Liver (tissue), 9 donors: Measurements from ENCODE around the gene ZNF296. TPM values are rescaled to one million over a fixed set of nuclear protein-coding genes. Genes with fewer than 3 reads are reported as not detected.

Source experiments
- DNase-seq: peaks from one replicate; pipeline ENCODE4 v3.0.0-alpha.2; 2017; ENCODE audit warnings: low spot score
- H3K27ac ChIP-seq, 2 donors: one replicate each; pipeline ENCODE4 v1.7.0; 2013; ENCODE audit warnings: inconsistent platforms in 2 of 2, low read length in 2 of 2, control low read depth in 1 of 2, low read depth in 1 of 2, mild to moderate bottlenecking in 1 of 2
- H3K27me3 ChIP-seq, 4 donors: one replicate each; pipeline versions ENCODE4 v1.6.1 to v1.7.0; 2013; ENCODE audit warnings: low read length in 3 of 4, inconsistent platforms in 1 of 4, mild to moderate bottlenecking in 1 of 4, moderate library complexity in 1 of 4; ENCODE audit not compliant: control insufficient read depth in 4 of 4, insufficient read depth in 4 of 4
- H3K36me3 ChIP-seq, 4 donors: one replicate each; pipeline versions ENCODE4 v1.6.1 to v1.7.0; 2013; ENCODE audit warnings: low read length in 3 of 4, mild to moderate bottlenecking in 3 of 4, low read depth in 1 of 4, moderate library complexity in 1 of 4; ENCODE audit not compliant: control insufficient read depth in 4 of 4, insufficient read depth in 3 of 4
- H3K4me1 ChIP-seq, 4 donors: one replicate each; pipeline versions ENCODE4 v1.6.1 to v1.7.0; 2013; ENCODE audit warnings: low read length in 3 of 4, mild to moderate bottlenecking in 3 of 4, moderate library complexity in 1 of 4; ENCODE audit not compliant: control insufficient read depth in 4 of 4, insufficient read depth in 4 of 4
- H3K4me3 ChIP-seq, 3 donors: one replicate each; pipeline versions ENCODE4 v1.6.1 to v1.7.0; 2013; ENCODE audit warnings: low read length in 3 of 3, control low read depth in 1 of 3, low read depth in 1 of 3, mild to moderate bottlenecking in 1 of 3
- H3K9ac ChIP-seq, 2 donors: one replicate each; pipeline ENCODE4 v1.7.0; 2013; ENCODE audit warnings: low read length in 2 of 2, mild to moderate bottlenecking in 2 of 2, moderate library complexity in 2 of 2, control low read depth in 1 of 2, low read depth in 1 of 2
- H3K9me3 ChIP-seq, 4 donors: one replicate each; pipeline versions ENCODE4 v1.6.1 to v1.7.0; 2013; ENCODE audit warnings: low read length in 3 of 4; ENCODE audit not compliant: control insufficient read depth in 4 of 4
- ATF3 ChIP-seq: IDR thresholded peaks from 2 replicates; pipeline ENCODE4 v1.6.1; 2016; ENCODE audit warnings: antibody characterized with exemption
- CTCF ChIP-seq: fragments of 150-350 bp; IDR thresholded peaks from 2 replicates; pipeline ENCODE4 v1.5.1; 2017; ENCODE audit warnings: improper control_type of control experiment, low read depth, low read length; ENCODE audit not compliant: missing input control
- EGR1 ChIP-seq, 2 donors: IDR thresholded peaks; 2 replicates each; pipeline ENCODE4 v1.6.1; 2016 to 2018; ENCODE audit warnings: antibody characterized with exemption in 2 of 2, low read depth in 2 of 2
- FOXA1 ChIP-seq: IDR thresholded peaks from 2 replicates; pipeline ENCODE4 v1.6.1; 2016; ENCODE audit warnings: antibody characterized with exemption
- FOXA2 ChIP-seq: IDR thresholded peaks from 2 replicates; pipeline ENCODE4 v1.6.1; 2016; ENCODE audit warnings: antibody characterized with exemption
- GABPA ChIP-seq, 2 donors: IDR thresholded peaks in 1 of 2; conservative IDR thresholded peaks in 1 of 2; 2 replicates each; pipeline ENCODE4 v1.6.1; 2016; ENCODE audit warnings: antibody characterized with exemption in 2 of 2, mild to moderate bottlenecking in 1 of 2, moderate library complexity in 1 of 2
- HNF4A ChIP-seq, 2 donors: conservative IDR thresholded peaks; 2 replicates each; pipeline ENCODE4 v1.6.1; 2016; ENCODE audit warnings: antibody characterized with exemption in 2 of 2, mild to moderate bottlenecking in 2 of 2
- HNF4G ChIP-seq: IDR thresholded peaks from 2 replicates; pipeline ENCODE4 v1.6.1; 2016; ENCODE audit warnings: antibody characterized with exemption
- MAX ChIP-seq: IDR thresholded peaks from 2 replicates; pipeline ENCODE4 v1.6.1; 2016; ENCODE audit warnings: antibody characterized with exemption
- NR2F2 ChIP-seq: IDR thresholded peaks from 2 replicates; pipeline ENCODE4 v1.6.1; 2016; ENCODE audit warnings: antibody characterized with exemption
- REST ChIP-seq: IDR thresholded peaks from 2 replicates; pipeline ENCODE4 v1.6.1; 2016; ENCODE audit warnings: antibody characterized with exemption, mild to moderate bottlenecking
- RXRA ChIP-seq, 2 donors: IDR thresholded peaks; 2 replicates each; pipeline ENCODE4 v1.6.1; 2017 to 2018; ENCODE audit warnings: antibody characterized with exemption in 2 of 2, mild to moderate bottlenecking in 1 of 2
- SP1 ChIP-seq: IDR thresholded peaks from 2 replicates; pipeline ENCODE4 v1.6.1; 2018; ENCODE audit warnings: antibody characterized with exemption, mild to moderate bottlenecking
- TAF1 ChIP-seq: conservative IDR thresholded peaks from 2 replicates; pipeline ENCODE4 v1.6.1; 2016; ENCODE audit warnings: antibody characterized with exemption, mild to moderate bottlenecking
- YY1 ChIP-seq: IDR thresholded peaks from 2 replicates; pipeline ENCODE4 v1.6.1; 2016; ENCODE audit warnings: antibody characterized with exemption, mild to moderate bottlenecking
- ZBTB33 ChIP-seq: IDR thresholded peaks from 2 replicates; pipeline ENCODE4 v1.6.1; 2016; ENCODE audit warnings: antibody characterized with exemption
- WGBS: extraction: QIAGEN DNeasy Blood & Tissue Kit; methylation state at CpG from one replicate; pipeline ENCODE4 v1.1.7; 2013; 5-methylcytosine and 5-hydroxymethylcytosine counted together
- polyA plus RNA-seq, 2 donors: library from polyadenylated mRNA; stranded (reverse) in 1 of 2; unstranded in 1 of 2; fragments of 200-250 nt in 1 of 2; fragments of >200 nt in 1 of 2; fragmentation: Nextera tagmentation in 1 of 2; extraction: Ambion mirVana in 1 of 2; gene quantifications; one replicate each; pipeline versions ENCODE4 v1.2.1 to v1.2.3, GENCODE V29; 2013 to 2015
- total RNA-seq, 2 donors: library from RNA; depleted of rRNA; stranded (reverse); fragments of >200 nt; gene quantifications; one replicate each; pipeline ENCODE4 v1.2.3, GENCODE V29; 2014
- donor health status: healthy.
- donor health status: healthy.
- donor health status: healthy.
- donor health status: healthy.
- donor health status: healthy.

ZNF296 gene
- total and polyA plus RNA-seq, 4 donors, result 0.16 to 0.42 (median 0.17) TPM; not detected in 1

- no peaks in the 10 kb centered on the region for H3K9me3 ChIP-seq
- 64% methylated on average over 9 of the region's 9 CpGs for WGBS
- TF ChIP-seq FOXA1 (no peak), SP1 (no peak), HNF4G (no peak), GABPA (IDR thresholded peaks at IDR 0.05 in 1 of 2, conservative IDR thresholded peaks at IDR 0.05 in 1 of 2) (no peak), FOXA2 (no peak), EGR1 (IDR thresholded peaks at IDR 0.05; ENCODE audit: low read depth in 2 of 2) (no peak), CTCF (no peak), RXRA (IDR thresholded peaks at IDR 0.05) (no peak), NR2F2 (no peak), ATF3 (no peak), ZBTB33 (no peak), MAX (no peak), REST (no peak), YY1 (no peak), HNF4A (conservative IDR thresholded peaks at IDR 0.05) (no peak)
- DNase-seq, result no peak
- H3K4me3 ChIP-seq, result no peak overlapping the region
- peaks cover 11 to 43% (median 31%) of the 10 kb centered on the region in 4 donors for H3K36me3 ChIP-seq
- H3K4me1 ChIP-seq, result peaks cover 3 to 36% (median 29%) of the 10 kb centered on the region in 4 donors
- H3K27ac ChIP-seq, result no peak overlapping the region
- no peaks in the 10 kb centered on the region for H3K27me3 ChIP-seq
- H3K9ac ChIP-seq, result no peak overlapping the region
Measured at GRCh38 chr19:45051929-45052579, 24.2 kb downstream of the ZNF296 start.

- Histone ChIP-seq H3K9me3 (no peaks in the 10 kb centered on the region), H3K4me3 (no peak overlapping the region), H3K4me1 (peaks cover 12 to 56% (median 49%) of the 10 kb centered on the region in 4 donors), H3K36me3 (peaks cover 2 to 28% (median 19%) of the 10 kb centered on the region in 4 donors), H3K27ac (no peak overlapping the region), H3K9ac (no peak overlapping the region), H3K27me3 (no peaks in the 10 kb centered on the region)
- WGBS, result 94% methylated on average over 6 of the region's 6 CpGs
- no peak for DNase-seq
- TF ChIP-seq TAF1, result no peak
Measured at GRCh38 chr19:45050036-45050435, 26.2 kb downstream of the ZNF296 start.
